HEK293T (cell line): ENCODE measurements around the gene KCNMA1.

Experiments
- BHLHE40 ChIP-seq: fragments of 450-650 bp; IDR thresholded peaks from 2 replicates; pipeline ENCODE4 v1.6.1; 2016; ENCODE audit warnings: mild to moderate bottlenecking, moderate library complexity, borderline replicate concordance
- ELF4 ChIP-seq: fragments of 450-650 bp; IDR thresholded peaks from 2 replicates; pipeline ENCODE4 v1.6.1; 2017; ENCODE audit warnings: antibody characterized with exemption
- FOXM1 ChIP-seq: fragments of 450-650 bp; IDR thresholded peaks from 2 replicates; pipeline ENCODE4 v1.6.1; 2017; ENCODE audit warnings: mild to moderate bottlenecking, borderline replicate concordance
- PKNOX1 ChIP-seq: fragments of 450-650 bp; IDR thresholded peaks from 2 replicates; pipeline ENCODE4 v1.6.1; 2016
- SUZ12 ChIP-seq: fragments of 450-650 bp; IDR thresholded peaks from 2 replicates; pipeline ENCODE4 v1.6.1; 2016; ENCODE audit warnings: mild to moderate bottlenecking
- TARDBP ChIP-seq: fragments of 450-650 bp; IDR thresholded peaks from 2 replicates; pipeline ENCODE4 v1.6.1; 2016
- ZNF384 ChIP-seq: fragments of 450-650 bp; IDR thresholded peaks from 2 replicates; pipeline ENCODE4 v1.6.1; 2016

- TF ChIP-seq PKNOX1: no peak
- no peak for TF ChIP-seq BHLHE40
- TF ChIP-seq FOXM1: no peak
- TF ChIP-seq ZNF384: no peak
- TF ChIP-seq ELF4: no peak
- TF ChIP-seq SUZ12: no peak
- no peak for TF ChIP-seq TARDBP
These were observed 34.1 kb downstream of the KCNMA1 start for GRCh38 chr10:77603534-77603927.
